ENCODE measurements around the gene PDZD7. TPM values are rescaled to one million over a fixed set of nuclear protein-coding genes. Genes with fewer than 3 reads are reported as not detected.
A peak's percentile ranks its signal among the peaks of the same experiment; 100 is the strongest.

Gene PDZD7
- total and polyA plus RNA-seq, 9 of the 15 experiments (the other 6 are each of a cell fraction or from before 2014, with no cell fraction given) = 0.04 to 0.24 (median 0.08) TPM; not detected in 3

DNA sequence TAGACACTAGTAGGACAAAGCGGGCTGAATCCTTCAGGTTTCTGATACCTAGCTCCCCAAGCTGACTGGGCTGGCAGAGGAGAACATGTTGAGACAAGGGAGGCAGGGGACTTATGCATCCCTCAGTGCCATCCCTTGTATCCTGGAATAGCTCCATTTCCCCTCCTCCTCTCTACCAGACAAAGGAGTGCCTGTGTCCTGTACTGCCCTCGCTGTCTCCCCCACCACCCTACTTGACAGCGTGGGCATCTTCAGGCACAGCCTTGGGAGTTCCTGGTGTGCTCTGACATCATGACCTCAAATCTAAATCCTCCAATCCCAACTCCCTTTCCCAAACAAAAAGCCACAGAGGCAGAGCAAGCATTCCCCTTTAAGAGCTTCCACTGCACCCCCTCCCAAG, 9.1 kb upstream of the PDZD7 start:
- H3K4me1 ChIP-seq (replicated peaks in 1 of 2; ENCODE audit: control insufficient read depth in 2 of 2, insufficient read depth in 2 of 2, low read length in 2 of 2) = peaks cover 9 to 14% of the 10 kb centered on the region in 2 experiments
- DNase-seq (ENCODE audit: extremely low read depth in 1 of 4, low spot score in 3 of 4) = no peak
- no TSS peak for BruUV-seq (replicated peaks)
- H4K20me1 ChIP-seq (replicated peaks; ENCODE audit: control insufficient read depth, insufficient read depth, low read length) = no peaks in the 10 kb centered on the region
- intact Hi-C loops (cut with micrococcal nuclease) = loop anchor here (2.0 to 5.0 kb wide), 2 partner anchors 102 to 173 kb away; no protein-coding TSS in a partner anchor
- WGBS (ENCODE audit: insufficient coverage, low coverage, missing lambda C conversion rate) = 5% methylated on average over 3 of the region's 3 CpGs
- TF ChIP-seq YBX1 (IDR thresholded peaks at IDR 0.05) = no peak
- TF ChIP-seq, protein P1, sequence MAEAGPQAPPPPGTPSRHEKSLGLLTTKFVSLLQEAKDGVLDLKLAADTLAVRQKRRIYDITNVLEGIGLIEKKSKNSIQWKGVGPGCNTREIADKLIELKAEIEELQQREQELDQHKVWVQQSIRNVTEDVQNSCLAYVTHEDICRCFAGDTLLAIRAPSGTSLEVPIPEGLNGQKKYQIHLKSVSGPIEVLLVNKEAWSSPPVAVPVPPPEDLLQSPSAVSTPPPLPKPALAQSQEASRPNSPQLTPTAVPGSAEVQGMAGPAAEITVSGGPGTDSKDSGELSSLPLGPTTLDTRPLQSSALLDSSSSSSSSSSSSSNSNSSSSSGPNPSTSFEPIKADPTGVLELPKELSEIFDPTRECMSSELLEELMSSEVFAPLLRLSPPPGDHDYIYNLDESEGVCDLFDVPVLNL (CRISPR knock-in tag; IDR thresholded peaks at IDR 0.05; ENCODE audit: low read depth) = no peak
- no peak for TF ChIP-seq CBX5 (IDR thresholded peaks at IDR 0.05; ENCODE audit: borderline replicate concordance, low read depth)
- no peak for TF ChIP-seq HDGF (IDR thresholded peaks at IDR 0.05)
- no peak for TF ChIP-seq PRMT5 (CRISPR knock-in tag; IDR thresholded peaks at IDR 0.05)
- no peak for TF ChIP-seq SMAD2 (IDR thresholded peaks at IDR 0.05; ENCODE audit: low read depth, low read length)
- TF ChIP-seq, protein P2, sequence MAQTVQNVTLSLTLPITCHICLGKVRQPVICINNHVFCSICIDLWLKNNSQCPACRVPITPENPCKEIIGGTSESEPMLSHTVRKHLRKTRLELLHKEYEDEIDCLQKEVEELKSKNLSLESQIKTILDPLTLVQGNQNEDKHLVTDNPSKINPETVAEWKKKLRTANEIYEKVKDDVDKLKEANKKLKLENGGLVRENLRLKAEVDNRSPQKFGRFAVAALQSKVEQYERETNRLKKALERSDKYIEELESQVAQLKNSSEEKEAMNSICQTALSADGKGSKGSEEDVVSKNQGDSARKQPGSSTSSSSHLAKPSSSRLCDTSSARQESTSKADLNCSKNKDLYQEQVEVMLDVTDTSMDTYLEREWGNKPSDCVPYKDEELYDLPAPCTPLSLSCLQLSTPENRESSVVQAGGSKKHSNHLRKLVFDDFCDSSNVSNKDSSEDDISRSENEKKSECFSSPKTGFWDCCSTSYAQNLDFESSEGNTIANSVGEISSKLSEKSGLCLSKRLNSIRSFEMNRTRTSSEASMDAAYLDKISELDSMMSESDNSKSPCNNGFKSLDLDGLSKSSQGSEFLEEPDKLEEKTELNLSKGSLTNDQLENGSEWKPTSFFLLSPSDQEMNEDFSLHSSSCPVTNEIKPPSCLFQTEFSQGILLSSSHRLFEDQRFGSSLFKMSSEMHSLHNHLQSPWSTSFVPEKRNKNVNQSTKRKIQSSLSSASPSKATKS (CRISPR knock-in tag; IDR thresholded peaks at IDR 0.05) = no peak
- no peak for TF ChIP-seq MAFK (IDR thresholded peaks at IDR 0.05; ENCODE audit: low read length)
- TF ChIP-seq, protein P3, sequence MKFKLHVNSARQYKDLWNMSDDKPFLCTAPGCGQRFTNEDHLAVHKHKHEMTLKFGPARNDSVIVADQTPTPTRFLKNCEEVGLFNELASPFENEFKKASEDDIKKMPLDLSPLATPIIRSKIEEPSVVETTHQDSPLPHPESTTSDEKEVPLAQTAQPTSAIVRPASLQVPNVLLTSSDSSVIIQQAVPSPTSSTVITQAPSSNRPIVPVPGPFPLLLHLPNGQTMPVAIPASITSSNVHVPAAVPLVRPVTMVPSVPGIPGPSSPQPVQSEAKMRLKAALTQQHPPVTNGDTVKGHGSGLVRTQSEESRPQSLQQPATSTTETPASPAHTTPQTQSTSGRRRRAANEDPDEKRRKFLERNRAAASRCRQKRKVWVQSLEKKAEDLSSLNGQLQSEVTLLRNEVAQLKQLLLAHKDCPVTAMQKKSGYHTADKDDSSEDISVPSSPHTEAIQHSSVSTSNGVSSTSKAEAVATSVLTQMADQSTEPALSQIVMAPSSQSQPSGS (CRISPR knock-in tag; IDR thresholded peaks at IDR 0.05) = no peak
- TF ChIP-seq HLTF (IDR thresholded peaks at IDR 0.05) = no peak
- no peak for TF ChIP-seq SMARCC2 (IDR thresholded peaks at IDR 0.05; ENCODE audit: low read depth)
- no peak for TF ChIP-seq PURB (CRISPR knock-in tag; IDR thresholded peaks at IDR 0.05; ENCODE audit: low read depth)
- no peak for TF ChIP-seq ZNF384 (IDR thresholded peaks at IDR 0.05; ENCODE audit: low read depth, low read length)
- no peak for TF ChIP-seq SRSF1 (IDR thresholded peaks at IDR 0.05; ENCODE audit: low read depth, low read length)
- in situ Hi-C loops (cut with MboI) = no loop called here
- no peak overlapping the region for H3K4me2 ChIP-seq (ENCODE audit: insufficient read depth, low read length)
- H3K36me3 ChIP-seq (ENCODE audit: control insufficient read depth, insufficient read depth, low read length) = no peaks in the 10 kb centered on the region
- no peaks in the 10 kb centered on the region for H3K9me1 ChIP-seq (ENCODE audit: control insufficient read depth, insufficient read depth, low read length)
- H2AFZ ChIP-seq (ENCODE audit: low read depth, low read length) = no peak overlapping the region
- H3K27me3 ChIP-seq (ENCODE audit: control insufficient read depth in 2 of 2, insufficient read depth in 2 of 2, low read length in 2 of 2) = no peaks in the 10 kb centered on the region
- H3K4me3 ChIP-seq = no peak overlapping the region
- H3K27ac ChIP-seq (ENCODE audit: extremely low read depth, low read depth, low read length) = no peak overlapping the region
- ChIA-PET CTCF (ENCODE audit: low intra/inter-chr PET ratio) (interaction anchor here (3.7 kb wide), 1 partner anchor 27 kb away, joined by 37 read pairs; no protein-coding TSS in a partner anchor), POLR2A (interaction anchor here (0.7 to 0.9 kb wide), 2 partner anchors 23 to 90 kb away, joined by 3 to 4 read pairs; no protein-coding TSS in a partner anchor)
- FAIRE-seq = no peak
- 0 out of 4 replicates have a peak overlapping the region, but pooled peaks of 1 of the 2 experiments have one; percentile 20 for H3K9ac ChIP-seq (ENCODE audit: insufficient read depth in 1 of 2, low read depth in 2 of 2, low read length in 2 of 2)
- no peak for ATAC-seq
- no peaks in the 10 kb centered on the region for H3K79me2 ChIP-seq (ENCODE audit: control insufficient read depth, insufficient read depth, low read length)
- no peaks in the 10 kb centered on the region for H3K9me3 ChIP-seq (replicated peaks; ENCODE audit: control insufficient read depth, insufficient read depth, low read depth, low read length)
